ENCODE data around the gene CLCN6. TPM values are rescaled to one million over a fixed set of nuclear protein-coding genes. Genes with fewer than 3 reads are reported as not detected.

CLCN6 gene
- total RNA-seq, 1 donor from 2014 or later = 94.3 TPM

DNA sequence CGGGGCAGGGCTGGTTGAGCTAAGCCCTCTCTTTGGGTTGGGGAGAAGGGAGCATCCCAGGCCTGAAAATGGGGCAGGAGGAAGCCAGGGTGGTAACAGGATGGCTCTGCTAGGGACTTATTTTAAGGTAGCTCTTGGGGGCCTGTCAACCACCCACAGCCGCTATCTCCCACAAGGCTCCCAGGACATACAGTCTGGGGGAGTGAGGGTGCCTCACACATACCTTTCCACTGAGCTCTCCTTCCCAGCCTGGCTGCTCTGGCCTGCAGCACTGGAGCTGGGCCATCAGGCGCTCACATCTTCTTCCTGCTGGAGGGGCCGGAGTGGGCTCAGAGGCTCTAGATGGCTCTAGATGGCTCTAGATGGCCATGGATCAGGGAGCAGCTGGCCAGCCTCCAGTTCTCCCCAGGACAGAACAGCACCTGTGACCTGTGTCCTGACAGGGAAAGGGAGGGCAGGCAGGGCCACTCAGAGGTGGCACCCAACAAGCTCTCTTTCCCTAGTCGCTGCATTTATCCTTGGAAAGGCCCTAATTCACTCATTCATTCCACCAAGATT is 63.7 kb downstream of the CLCN6 start:
- Mint-ChIP-seq H3K27me3 (ENCODE audit: unreplicated experiment) (no peaks in the 10 kb centered on the region), H3K4me1 (ENCODE audit: low read depth, unreplicated experiment) (no peaks in the 10 kb centered on the region), H3K36me3 (ENCODE audit: unreplicated experiment) (no peaks in the 10 kb centered on the region), H3K27ac (ENCODE audit: unreplicated experiment) (no peak overlapping the region), H3K4me3 (ENCODE audit: unreplicated experiment) (no peak overlapping the region), H3K9me3 (ENCODE audit: unreplicated experiment) (no peaks in the 10 kb centered on the region)
- TF ChIP-seq, protein P1, sequence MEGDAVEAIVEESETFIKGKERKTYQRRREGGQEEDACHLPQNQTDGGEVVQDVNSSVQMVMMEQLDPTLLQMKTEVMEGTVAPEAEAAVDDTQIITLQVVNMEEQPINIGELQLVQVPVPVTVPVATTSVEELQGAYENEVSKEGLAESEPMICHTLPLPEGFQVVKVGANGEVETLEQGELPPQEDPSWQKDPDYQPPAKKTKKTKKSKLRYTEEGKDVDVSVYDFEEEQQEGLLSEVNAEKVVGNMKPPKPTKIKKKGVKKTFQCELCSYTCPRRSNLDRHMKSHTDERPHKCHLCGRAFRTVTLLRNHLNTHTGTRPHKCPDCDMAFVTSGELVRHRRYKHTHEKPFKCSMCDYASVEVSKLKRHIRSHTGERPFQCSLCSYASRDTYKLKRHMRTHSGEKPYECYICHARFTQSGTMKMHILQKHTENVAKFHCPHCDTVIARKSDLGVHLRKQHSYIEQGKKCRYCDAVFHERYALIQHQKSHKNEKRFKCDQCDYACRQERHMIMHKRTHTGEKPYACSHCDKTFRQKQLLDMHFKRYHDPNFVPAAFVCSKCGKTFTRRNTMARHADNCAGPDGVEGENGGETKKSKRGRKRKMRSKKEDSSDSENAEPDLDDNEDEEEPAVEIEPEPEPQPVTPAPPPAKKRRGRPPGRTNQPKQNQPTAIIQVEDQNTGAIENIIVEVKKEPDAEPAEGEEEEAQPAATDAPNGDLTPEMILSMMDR (IDR thresholded peaks at IDR 0.05; ENCODE audit: partially characterized antibody, unreplicated experiment) = no peak
- DNase-seq = no peak

DNA sequence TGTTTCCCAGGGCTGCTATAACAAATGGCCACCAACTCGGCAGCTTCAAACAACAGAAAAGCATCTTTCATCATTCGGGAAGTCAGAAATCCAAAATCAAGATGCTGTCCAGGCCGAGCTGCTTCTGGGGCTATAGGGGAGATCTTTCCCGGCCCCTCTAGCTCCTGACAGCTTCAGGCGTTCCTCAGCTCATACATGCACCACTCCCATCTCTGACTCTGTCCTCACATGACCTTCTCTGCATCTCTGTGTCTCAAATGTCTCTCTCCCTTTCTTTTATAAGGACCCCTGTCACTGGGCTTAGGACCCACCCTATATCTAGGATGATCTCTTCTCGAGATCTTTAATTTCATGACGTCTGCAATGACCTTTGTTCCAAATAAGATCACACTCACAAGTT is 66.6 kb downstream of the CLCN6 start:
- no peaks in the 10 kb centered on the region for H3K4me1 Mint-ChIP-seq (ENCODE audit: low read depth, unreplicated experiment)

DNA sequence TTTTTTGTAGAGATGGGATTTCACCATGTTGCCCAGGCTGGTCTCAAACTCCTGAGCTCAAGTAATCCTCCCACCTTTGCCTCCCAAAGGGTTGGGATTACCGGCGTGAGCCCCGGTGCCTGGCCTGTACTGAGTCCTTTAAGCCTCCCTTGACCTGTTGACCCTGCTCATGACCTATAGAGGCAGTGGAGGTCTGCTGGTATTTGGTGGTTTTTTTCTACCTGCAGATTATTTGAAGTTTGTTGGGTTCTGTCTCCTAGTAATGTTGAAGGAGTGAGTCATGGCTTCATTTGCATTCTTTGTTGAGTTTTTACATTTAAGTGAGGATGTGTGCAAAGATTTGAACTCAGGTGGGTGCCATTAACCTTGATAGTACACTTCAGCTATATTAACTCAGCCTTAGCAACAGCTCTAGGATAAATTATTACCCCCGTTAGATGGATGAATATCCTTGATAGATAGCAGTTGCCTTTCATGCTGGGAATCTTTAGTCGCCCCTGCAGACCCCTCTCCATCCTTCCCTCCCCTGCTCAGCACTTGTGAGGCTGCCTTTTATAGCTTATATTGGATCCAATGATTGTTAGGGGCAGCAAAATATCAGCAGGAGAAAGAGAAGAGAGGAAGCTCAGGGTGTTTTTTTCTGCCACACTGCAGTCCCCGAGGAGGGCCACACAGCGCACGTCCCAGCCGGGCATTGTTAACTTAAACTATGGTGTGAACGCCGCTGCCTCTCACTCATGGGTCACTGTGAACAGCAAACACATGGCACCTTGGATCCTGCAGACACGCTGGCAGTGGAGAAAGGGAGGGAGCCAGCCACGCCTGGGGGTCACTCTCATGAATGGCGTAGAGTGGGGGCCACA is 67.6 kb downstream of the CLCN6 start:
- DNase-seq = no peak
- no peaks in the 10 kb centered on the region for H3K4me1 Mint-ChIP-seq (ENCODE audit: low read depth, unreplicated experiment)
- peaks cover 1% of the 10 kb centered on the region for H3K9me3 Mint-ChIP-seq (ENCODE audit: unreplicated experiment)
- TF ChIP-seq, protein P1 (IDR thresholded peaks at IDR 0.05; ENCODE audit: partially characterized antibody, unreplicated experiment) = no peak
- no peaks in the 10 kb centered on the region for H3K36me3 Mint-ChIP-seq (ENCODE audit: unreplicated experiment)
- H3K27ac Mint-ChIP-seq (ENCODE audit: unreplicated experiment) = no peak overlapping the region
- peaks cover 3% of the 10 kb centered on the region for H3K27me3 Mint-ChIP-seq (ENCODE audit: unreplicated experiment)
- no peak overlapping the region for H3K4me3 Mint-ChIP-seq (ENCODE audit: unreplicated experiment)

More for the DNA sequence above, 66.6 kb downstream of the CLCN6 start:
- H3K36me3 Mint-ChIP-seq (ENCODE audit: unreplicated experiment) = no peaks in the 10 kb centered on the region
- H3K27me3 Mint-ChIP-seq (ENCODE audit: unreplicated experiment) = peaks cover 3% of the 10 kb centered on the region
- no peak overlapping the region for H3K27ac Mint-ChIP-seq (ENCODE audit: unreplicated experiment)
- TF ChIP-seq, protein P1 (IDR thresholded peaks at IDR 0.05; ENCODE audit: partially characterized antibody, unreplicated experiment) = no peak
- H3K4me3 Mint-ChIP-seq (ENCODE audit: unreplicated experiment) = no peak overlapping the region
- H3K9me3 Mint-ChIP-seq (ENCODE audit: unreplicated experiment) = peaks cover 1% of the 10 kb centered on the region
- DNase-seq = no peak

DNA sequence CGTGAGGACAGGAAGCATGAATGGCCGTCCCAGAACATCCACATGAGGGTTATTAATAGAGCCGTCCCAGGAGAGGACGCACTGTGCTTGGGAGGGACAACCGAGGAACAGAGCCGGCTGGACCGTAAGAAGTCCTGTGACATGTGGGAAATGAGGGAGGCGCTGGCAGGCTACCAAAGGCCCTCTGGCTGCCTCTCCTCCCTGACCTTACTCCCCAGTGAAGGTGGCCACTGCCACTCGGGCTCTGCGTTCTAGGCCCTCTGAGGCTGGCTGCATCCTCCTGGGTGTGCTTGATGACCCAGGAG is 68.2 kb downstream of the CLCN6 start:
- H3K27ac Mint-ChIP-seq (ENCODE audit: unreplicated experiment) = no peak overlapping the region
- H3K9me3 Mint-ChIP-seq (ENCODE audit: unreplicated experiment) = peaks cover 1% of the 10 kb centered on the region
- H3K4me3 Mint-ChIP-seq (ENCODE audit: unreplicated experiment) = no peak overlapping the region
- TF ChIP-seq, protein P1 (IDR thresholded peaks at IDR 0.05; ENCODE audit: partially characterized antibody, unreplicated experiment) = no peak
- no peak for DNase-seq
- no peaks in the 10 kb centered on the region for H3K4me1 Mint-ChIP-seq (ENCODE audit: low read depth, unreplicated experiment)
- no peaks in the 10 kb centered on the region for H3K36me3 Mint-ChIP-seq (ENCODE audit: unreplicated experiment)
- peaks cover 3% of the 10 kb centered on the region for H3K27me3 Mint-ChIP-seq (ENCODE audit: unreplicated experiment)

- TF ChIP-seq, protein P1 (IDR thresholded peaks at IDR 0.05; ENCODE audit: partially characterized antibody, unreplicated experiment) = no peak
- H3K9me3 Mint-ChIP-seq (ENCODE audit: unreplicated experiment) = peaks cover 1% of the 10 kb centered on the region
- H3K4me3 Mint-ChIP-seq (ENCODE audit: unreplicated experiment) = no peak overlapping the region
- no peak overlapping the region for H3K27ac Mint-ChIP-seq (ENCODE audit: unreplicated experiment)
- H3K4me1 Mint-ChIP-seq (ENCODE audit: low read depth, unreplicated experiment) = no peaks in the 10 kb centered on the region
- H3K27me3 Mint-ChIP-seq (ENCODE audit: unreplicated experiment) = peaks cover 3% of the 10 kb centered on the region
- no peak for DNase-seq
- no peaks in the 10 kb centered on the region for H3K36me3 Mint-ChIP-seq (ENCODE audit: unreplicated experiment)
Measured at GRCh38 chr1:11874624-11875023, 68.6 kb downstream of the CLCN6 start.
